Progenitor cell of endocrine pancreas (in vitro differentiated cells): Measurements from ENCODE around the gene SLC35A5. TPM values are rescaled to one million over a fixed set of nuclear protein-coding genes. Genes with fewer than 3 reads are reported as not detected.
"Not testable (repeated sequence)": the region's sequence is repeated elsewhere in the genome, so short reads cannot be mapped to it uniquely, and the experiment has no call there.

ENCODE experiments used
- DNase-seq: peaks from one replicate; pipeline ENCODE4 v3.0.0; 2021; ENCODE audit warnings: low spot score; ENCODE audit not compliant: unreplicated experiment
- H3K27ac Mint-ChIP-seq: 2 replicates; pipeline ENCODE4 v1.8.0; 2021; ENCODE audit warnings: mild to moderate bottlenecking, moderate library complexity, mixed read lengths
- H3K27me3 Mint-ChIP-seq: 2 replicates; pipeline ENCODE4 v1.8.0; 2021; ENCODE audit warnings: mixed read lengths
- H3K36me3 Mint-ChIP-seq: 2 replicates; pipeline ENCODE4 v1.8.0; 2022; ENCODE audit warnings: mixed read lengths; ENCODE audit not compliant: insufficient read depth
- H3K4me1 Mint-ChIP-seq: 2 replicates; pipeline ENCODE4 v1.8.0; 2021; ENCODE audit warnings: low read depth, mixed read lengths
- H3K4me3 Mint-ChIP-seq: 2 replicates; pipeline ENCODE4 v1.8.0; 2021; ENCODE audit warnings: low read depth, mild to moderate bottlenecking, moderate library complexity, mixed read lengths
- H3K9me3 Mint-ChIP-seq: 2 replicates; pipeline ENCODE4 v1.8.0; 2021; ENCODE audit warnings: low read depth, mixed read lengths
- long read RNA-seq: library from polyadenylated mRNA; unstranded; transcript quantifications from one replicate; pipeline ENCODE4 v2.0.0, GENCODE V29; 2020
- total RNA-seq: library from RNA; stranded (reverse); gene quantifications from 2 replicates; pipeline ENCODE4 v1.2.1, GENCODE V29; 2021
- TF ChIP-seq, protein P1 (sequence below): fragments of 200-600 bp; sonication (generic); IDR thresholded peaks from one replicate; pipeline ENCODE4 v1.5.0; 2021; ENCODE audit warnings: antibody characterized with exemption, mild to moderate bottlenecking; ENCODE audit not compliant: unreplicated experiment

SLC35A5 gene, protein sequence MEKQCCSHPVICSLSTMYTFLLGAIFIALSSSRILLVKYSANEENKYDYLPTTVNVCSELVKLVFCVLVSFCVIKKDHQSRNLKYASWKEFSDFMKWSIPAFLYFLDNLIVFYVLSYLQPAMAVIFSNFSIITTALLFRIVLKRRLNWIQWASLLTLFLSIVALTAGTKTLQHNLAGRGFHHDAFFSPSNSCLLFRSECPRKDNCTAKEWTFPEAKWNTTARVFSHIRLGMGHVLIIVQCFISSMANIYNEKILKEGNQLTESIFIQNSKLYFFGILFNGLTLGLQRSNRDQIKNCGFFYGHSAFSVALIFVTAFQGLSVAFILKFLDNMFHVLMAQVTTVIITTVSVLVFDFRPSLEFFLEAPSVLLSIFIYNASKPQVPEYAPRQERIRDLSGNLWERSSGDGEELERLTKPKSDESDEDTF
- 33.8 and 36.8 TPM in 2 replicates for total RNA-seq
- long read RNA-seq, full-length matches to known transcripts, result 153 of 178 reads
- long read RNA-seq, partial matches to known transcripts, result 4 of 178 reads
- long read RNA-seq, other reads (novel, unspliced or antisense), result 21 of 178 reads

DNA sequence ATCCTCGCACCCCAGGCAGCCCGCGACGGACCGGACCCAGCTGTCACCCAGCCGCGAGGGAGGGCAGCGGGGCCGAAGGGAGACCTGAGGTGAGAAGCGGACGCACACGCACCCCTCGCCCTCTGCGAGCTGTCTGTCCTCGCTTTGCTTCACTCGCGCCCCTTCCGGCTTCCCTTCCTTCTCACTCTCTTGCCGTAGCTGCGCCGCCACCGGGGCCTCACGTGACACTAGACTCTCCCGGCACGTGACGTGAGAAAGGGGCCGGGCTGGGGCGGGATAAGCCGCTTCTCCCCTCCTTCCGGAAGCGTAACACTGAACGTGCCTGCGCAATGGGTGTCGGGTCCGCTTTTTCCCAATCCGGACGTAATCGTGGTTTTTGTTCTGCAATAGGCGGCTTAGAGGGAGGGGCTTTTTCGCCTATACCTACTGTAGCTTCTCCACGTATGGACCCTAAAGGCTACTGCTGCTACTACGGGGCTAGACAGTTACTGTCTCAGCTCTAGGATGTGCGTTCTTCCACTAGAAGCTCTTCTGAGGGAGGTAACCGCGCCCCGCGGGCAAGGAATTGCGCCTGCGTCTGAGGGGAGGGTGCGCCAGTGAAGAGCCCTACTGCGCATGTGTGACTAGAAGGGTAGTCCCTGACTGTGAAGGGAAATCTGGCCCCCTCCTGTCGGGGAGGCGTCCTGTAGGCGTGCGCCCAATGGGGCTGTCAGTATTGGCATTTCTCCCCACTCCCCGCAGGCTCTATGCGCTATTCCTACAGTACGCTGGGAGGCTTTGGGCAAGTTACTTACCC lies at the start of gene SLC35A5, which contains the start of gene ATG3:
TSS of gene SLC35A5 (plus strand) at position 312 of the 796 bp plus-strand sequence. CDS start 1,359 bp downstream, outside the sequence.
TSS of gene ATG3 (minus strand) at position 229 of the 796 bp plus-strand sequence. CDS start 434 bp downstream, outside the sequence.
- Mint-ChIP-seq H3K27ac (peak within 1 kb of the TSS; percentile 99), H3K27me3 (no peaks in the 10 kb centered on the region), H3K9me3 (no peaks in the 10 kb centered on the region)

DNA sequence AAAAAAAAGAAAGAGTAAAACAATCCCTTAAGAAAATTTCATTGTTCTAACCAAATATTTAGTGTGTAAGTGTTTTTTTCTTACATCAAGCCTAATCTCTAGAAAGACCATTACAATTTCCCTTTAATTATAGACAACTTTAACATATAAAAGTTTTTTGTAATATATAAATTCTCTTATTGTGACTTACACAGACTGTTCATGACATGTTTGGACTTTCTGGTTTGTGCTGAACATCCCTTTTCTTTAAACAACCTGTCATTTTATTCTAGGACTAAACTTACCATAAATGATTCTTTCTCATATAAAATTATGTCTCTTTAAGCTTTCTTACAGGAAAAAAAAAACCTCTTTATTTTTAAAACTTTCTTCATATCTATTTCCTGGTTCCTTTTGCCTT lies 49.5 kb upstream of the SLC35A5 start:
- peaks cover 11% of the 10 kb centered on the region for H3K9me3 Mint-ChIP-seq

More for the DNA sequence above, at the start of gene SLC35A5, which contains the start of gene ATG3:
- DNase-seq, result peak; percentile 95
- H3K4me1 Mint-ChIP-seq, result peaks cover 21% of the 10 kb centered on the region
- H3K36me3 Mint-ChIP-seq, result peaks cover 7% of the 10 kb centered on the region
- TF ChIP-seq, protein P1, sequence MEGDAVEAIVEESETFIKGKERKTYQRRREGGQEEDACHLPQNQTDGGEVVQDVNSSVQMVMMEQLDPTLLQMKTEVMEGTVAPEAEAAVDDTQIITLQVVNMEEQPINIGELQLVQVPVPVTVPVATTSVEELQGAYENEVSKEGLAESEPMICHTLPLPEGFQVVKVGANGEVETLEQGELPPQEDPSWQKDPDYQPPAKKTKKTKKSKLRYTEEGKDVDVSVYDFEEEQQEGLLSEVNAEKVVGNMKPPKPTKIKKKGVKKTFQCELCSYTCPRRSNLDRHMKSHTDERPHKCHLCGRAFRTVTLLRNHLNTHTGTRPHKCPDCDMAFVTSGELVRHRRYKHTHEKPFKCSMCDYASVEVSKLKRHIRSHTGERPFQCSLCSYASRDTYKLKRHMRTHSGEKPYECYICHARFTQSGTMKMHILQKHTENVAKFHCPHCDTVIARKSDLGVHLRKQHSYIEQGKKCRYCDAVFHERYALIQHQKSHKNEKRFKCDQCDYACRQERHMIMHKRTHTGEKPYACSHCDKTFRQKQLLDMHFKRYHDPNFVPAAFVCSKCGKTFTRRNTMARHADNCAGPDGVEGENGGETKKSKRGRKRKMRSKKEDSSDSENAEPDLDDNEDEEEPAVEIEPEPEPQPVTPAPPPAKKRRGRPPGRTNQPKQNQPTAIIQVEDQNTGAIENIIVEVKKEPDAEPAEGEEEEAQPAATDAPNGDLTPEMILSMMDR, result peak; percentile 9
- H3K4me3 Mint-ChIP-seq, result peak within 1 kb of the TSS; percentile 92

DNA sequence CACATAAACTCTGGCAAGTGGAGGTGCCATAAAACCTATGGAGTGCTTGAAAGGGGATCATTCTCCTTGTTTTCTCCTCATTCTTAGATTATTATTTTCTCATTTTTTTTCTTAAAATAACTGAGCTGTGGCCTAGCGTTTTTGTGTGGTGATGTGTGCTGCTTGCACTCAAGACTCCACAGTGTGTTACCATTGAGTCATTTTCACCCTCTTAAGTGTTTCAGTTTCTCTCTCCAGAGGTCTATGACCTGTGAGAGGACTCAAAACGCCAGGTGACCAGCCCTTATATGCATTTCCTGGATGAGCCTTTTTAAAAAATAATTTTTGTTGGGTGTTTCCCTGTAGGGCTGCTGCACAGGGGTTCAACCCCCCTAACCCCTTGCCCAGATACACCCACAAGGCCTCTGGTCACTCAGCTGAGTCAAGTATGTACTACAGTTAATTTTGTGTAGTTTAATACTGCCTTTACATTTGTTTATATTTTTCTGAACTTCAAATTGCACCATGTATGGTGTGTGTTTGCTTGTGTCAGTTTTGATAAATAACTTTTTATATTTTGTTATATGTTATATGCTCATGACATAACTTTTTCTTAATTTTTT lies 47.2 kb upstream of the SLC35A5 start:
- Mint-ChIP-seq H3K4me1 (no peaks in the 10 kb centered on the region), H3K9me3 (peaks cover 6% of the 10 kb centered on the region), H3K36me3 (peaks cover 3% of the 10 kb centered on the region)

More for the DNA sequence above, 49.5 kb upstream of the SLC35A5 start:
- peaks cover 3% of the 10 kb centered on the region for H3K36me3 Mint-ChIP-seq
- H3K27me3 Mint-ChIP-seq, result no peaks in the 10 kb centered on the region
- no peaks in the 10 kb centered on the region for H3K4me1 Mint-ChIP-seq
- TF ChIP-seq, protein P1, result no peak
- H3K4me3 Mint-ChIP-seq, result no peak overlapping the region
- DNase-seq, result no peak
- no peak overlapping the region for H3K27ac Mint-ChIP-seq

DNA sequence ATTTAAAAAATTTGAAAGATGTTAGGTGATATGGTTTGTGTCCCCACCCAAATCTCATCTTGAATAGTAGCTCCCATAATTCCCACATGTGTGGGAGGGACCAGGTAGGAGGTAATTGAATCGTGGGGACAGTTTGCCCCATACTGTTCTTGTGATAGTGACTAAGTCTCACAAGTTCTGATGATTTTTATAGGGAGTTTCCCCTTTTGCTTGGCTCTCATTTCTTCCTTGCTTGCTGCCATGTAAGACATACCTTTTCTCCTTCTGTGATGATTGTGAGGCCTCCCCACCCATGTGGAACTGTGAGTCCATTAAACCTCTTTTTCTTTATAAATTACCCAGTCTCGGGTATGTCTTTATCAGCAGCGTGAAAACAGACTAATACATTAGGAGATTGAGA lies 42.9 kb upstream of the SLC35A5 start:
- not testable (repeated sequence) for DNase-seq, H3K36me3 Mint-ChIP-seq

More for the DNA sequence above, 47.2 kb upstream of the SLC35A5 start:
- DNase-seq, result no peak
- no peak overlapping the region for H3K27ac Mint-ChIP-seq
- no peaks in the 10 kb centered on the region for H3K27me3 Mint-ChIP-seq
- no peak overlapping the region for H3K4me3 Mint-ChIP-seq
- TF ChIP-seq, protein P1, result no peak

DNA sequence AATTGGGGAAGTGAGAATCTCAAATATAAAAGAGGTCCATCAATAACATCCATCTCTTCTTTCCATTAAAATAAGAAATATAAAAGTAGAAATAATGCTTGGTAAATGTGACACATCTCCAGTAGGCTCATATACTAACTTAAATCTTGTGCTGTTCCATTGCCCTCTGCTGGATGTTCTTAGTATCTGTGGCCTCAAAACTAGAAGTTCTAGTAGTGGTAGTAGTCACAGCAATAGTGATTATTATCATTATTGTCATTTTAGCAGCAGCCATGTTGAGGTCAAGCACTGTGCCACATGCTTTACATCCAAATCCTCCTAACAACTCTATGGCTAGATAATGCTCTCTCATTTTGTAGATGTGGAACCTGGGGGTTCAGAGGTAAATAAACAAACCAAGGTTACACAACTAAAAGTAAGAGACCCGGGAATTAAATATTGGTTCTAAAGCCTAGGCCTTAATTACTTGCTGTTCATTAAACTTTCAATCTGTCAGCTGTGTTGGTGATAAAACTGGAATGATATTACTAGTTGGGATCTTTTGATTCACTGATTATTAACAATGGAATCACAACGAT lies 42.3 kb upstream of the SLC35A5 start:
- H3K9me3 Mint-ChIP-seq, result no peaks in the 10 kb centered on the region
- H3K27me3 Mint-ChIP-seq, result no peaks in the 10 kb centered on the region
- TF ChIP-seq, protein P1, result peak; percentile 82

More for the DNA sequence above, 42.9 kb upstream of the SLC35A5 start:
- H3K27me3 Mint-ChIP-seq, H3K4me1 Mint-ChIP-seq, H3K27ac Mint-ChIP-seq, H3K9me3 Mint-ChIP-seq, H3K4me3 Mint-ChIP-seq: not testable (repeated sequence)

DNA sequence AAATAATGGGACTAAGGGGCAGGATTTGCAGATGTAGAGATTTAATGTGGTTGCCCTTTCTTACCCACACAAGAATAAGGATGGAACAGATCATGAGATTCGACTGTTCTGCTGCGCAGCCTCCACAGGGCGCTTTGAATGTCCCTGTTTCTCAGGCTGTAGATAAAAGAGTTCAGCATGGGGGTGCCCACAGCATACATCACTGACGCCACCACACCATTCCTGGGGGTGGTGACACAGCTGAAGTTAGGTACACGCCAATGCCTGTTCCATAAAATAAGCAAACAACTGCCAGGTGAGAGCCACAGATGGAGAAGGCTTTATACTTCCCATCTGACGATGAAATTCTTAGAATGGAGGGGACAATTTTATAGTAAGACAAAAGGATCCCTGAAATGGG lies 37.7 kb upstream of the SLC35A5 start:
- not testable (repeated sequence) for H3K4me3 Mint-ChIP-seq, H3K9me3 Mint-ChIP-seq, H3K4me1 Mint-ChIP-seq, H3K36me3 Mint-ChIP-seq, H3K27me3 Mint-ChIP-seq, H3K27ac Mint-ChIP-seq, DNase-seq

More for the DNA sequence above, 42.3 kb upstream of the SLC35A5 start:
- H3K36me3 Mint-ChIP-seq, result peaks cover under 1% of the 10 kb centered on the region
- H3K4me3 Mint-ChIP-seq, result no peak overlapping the region
- no peak for DNase-seq
- no peak overlapping the region for H3K27ac Mint-ChIP-seq
- no peaks in the 10 kb centered on the region for H3K4me1 Mint-ChIP-seq
